Measurements from ENCODE around the gene ERCC3. TPM values are rescaled to one million over a fixed set of nuclear protein-coding genes. Genes with fewer than 3 reads are reported as not detected.

The ERCC3 gene
- total and polyA plus RNA-seq, 2 of the 13 experiments (the other 11 are each of a cell fraction or from before 2014, with no cell fraction given) = 49.7 to 64.6 TPM

DNA sequence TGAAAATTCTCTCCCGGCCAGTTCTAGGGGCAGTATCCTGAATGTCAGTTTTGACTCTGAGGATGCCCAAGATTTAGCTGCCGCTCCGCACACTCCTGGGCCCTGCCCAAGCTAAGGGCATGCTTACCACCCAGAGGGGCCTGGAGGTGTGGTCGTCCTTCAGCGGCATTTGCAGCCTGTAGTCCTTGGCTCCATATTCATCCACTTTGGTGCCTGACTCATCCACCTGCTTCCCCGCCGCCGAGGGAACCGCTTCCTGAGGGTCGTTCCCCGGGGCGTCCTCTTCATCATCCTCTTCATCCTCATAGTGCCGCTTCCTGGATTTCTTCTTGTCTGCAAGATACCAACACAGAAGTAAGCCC, 577 bp downstream of the ERCC3 start (continued):
- TF ChIP-seq, protein P1, sequence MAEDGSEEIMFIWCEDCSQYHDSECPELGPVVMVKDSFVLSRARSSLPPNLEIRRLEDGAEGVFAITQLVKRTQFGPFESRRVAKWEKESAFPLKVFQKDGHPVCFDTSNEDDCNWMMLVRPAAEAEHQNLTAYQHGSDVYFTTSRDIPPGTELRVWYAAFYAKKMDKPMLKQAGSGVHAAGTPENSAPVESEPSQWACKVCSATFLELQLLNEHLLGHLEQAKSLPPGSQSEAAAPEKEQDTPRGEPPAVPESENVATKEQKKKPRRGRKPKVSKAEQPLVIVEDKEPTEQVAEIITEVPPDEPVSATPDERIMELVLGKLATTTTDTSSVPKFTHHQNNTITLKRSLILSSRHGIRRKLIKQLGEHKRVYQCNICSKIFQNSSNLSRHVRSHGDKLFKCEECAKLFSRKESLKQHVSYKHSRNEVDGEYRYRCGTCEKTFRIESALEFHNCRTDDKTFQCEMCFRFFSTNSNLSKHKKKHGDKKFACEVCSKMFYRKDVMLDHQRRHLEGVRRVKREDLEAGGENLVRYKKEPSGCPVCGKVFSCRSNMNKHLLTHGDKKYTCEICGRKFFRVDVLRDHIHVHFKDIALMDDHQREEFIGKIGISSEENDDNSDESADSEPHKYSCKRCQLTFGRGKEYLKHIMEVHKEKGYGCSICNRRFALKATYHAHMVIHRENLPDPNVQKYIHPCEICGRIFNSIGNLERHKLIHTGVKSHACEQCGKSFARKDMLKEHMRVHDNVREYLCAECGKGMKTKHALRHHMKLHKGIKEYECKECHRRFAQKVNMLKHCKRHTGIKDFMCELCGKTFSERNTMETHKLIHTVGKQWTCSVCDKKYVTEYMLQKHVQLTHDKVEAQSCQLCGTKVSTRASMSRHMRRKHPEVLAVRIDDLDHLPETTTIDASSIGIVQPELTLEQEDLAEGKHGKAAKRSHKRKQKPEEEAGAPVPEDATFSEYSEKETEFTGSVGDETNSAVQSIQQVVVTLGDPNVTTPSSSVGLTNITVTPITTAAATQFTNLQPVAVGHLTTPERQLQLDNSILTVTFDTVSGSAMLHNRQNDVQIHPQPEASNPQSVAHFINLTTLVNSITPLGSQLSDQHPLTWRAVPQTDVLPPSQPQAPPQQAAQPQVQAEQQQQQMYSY (CRISPR knock-in tag; IDR thresholded peaks at IDR 0.05) = no peak
- TF ChIP-seq HHEX (CRISPR knock-in tag; IDR thresholded peaks at IDR 0.05) (no peak), ZNF260 (CRISPR knock-in tag; IDR thresholded peaks at IDR 0.05; ENCODE audit: borderline replicate concordance, low read depth) (0 out of 2 replicates have a peak, but pooled peaks have one; percentile 30), ISL2 (CRISPR knock-in tag; IDR thresholded peaks at IDR 0.05) (no peak), STAT5B (CRISPR knock-in tag; IDR thresholded peaks at IDR 0.05) (no peak)

GRCh38 chr2:127288274-127288673, 5.7 kb downstream of the ERCC3 start:
- WGBS (ENCODE audit: low lambda C conversion rate) = 98% methylated on average over 3 of the region's 3 CpGs
- Histone ChIP-seq H3K27ac (ENCODE audit: extremely low read length, insufficient read depth, low read length) (no peak overlapping the region), H2AFZ (ENCODE audit: low read length) (no peak overlapping the region), H3K36me3 (replicated peaks in 1 of 2; ENCODE audit: control insufficient read depth in 1 of 2, insufficient read depth in 2 of 2, low read length in 2 of 2) (peaks cover 56 to 89% of the 10 kb centered on the region in 2 experiments), H3K4me3 (replicated peaks in 1 of 3; ENCODE audit: insufficient read depth in 1 of 3, low read depth in 2 of 3, low read length in 3 of 3) (no peak overlapping the region), H3K9me3 (ENCODE audit: low read length) (no peaks in the 10 kb centered on the region), H3K4me1 (ENCODE audit: insufficient read depth, low read length) (peaks cover 13% of the 10 kb centered on the region), H4K20me1 (ENCODE audit: insufficient read depth, low read length) (no peaks in the 10 kb centered on the region), H3K27me3 (ENCODE audit: control insufficient read depth in 1 of 2, insufficient read depth in 2 of 2, low read length in 2 of 2) (no peaks in the 10 kb centered on the region; a peak in 1 of 5 replicates), H3K79me2 (ENCODE audit: insufficient read depth, low read length) (peaks cover 18% of the 10 kb centered on the region), H3K9ac (ENCODE audit: insufficient read depth, low read depth, low read length) (no peak overlapping the region), H3K4me2 (ENCODE audit: low read depth, low read length) (no peak overlapping the region)
- ChIA-PET CTCF (ENCODE audit: low intra/inter-chr PET ratio, low total read pairs) (no interaction called here), POLR2A (interaction anchor here (1.3 kb wide), 1 partner anchor 165 kb away, joined by 3 read pairs; no protein-coding TSS in a partner anchor)
- DNase-seq (ENCODE audit: low spot score) (no peak), ATAC-seq (no peak), FAIRE-seq (no peak)
- BruUV-seq (replicated peaks) = no TSS peak
- in situ Hi-C loops (cut with HindIII; ENCODE audit: extremely low pct_ligation_motif_present, low pct_unique_long_range_greater_than_20kb) = no loop called here
- intact Hi-C loops (cut with micrococcal nuclease; ENCODE audit: unreplicated experiment) = no loop called here
- no peak for TF ChIP-seq ISL2 (CRISPR knock-in tag; IDR thresholded peaks at IDR 0.05)
- TF ChIP-seq RARA (CRISPR knock-in tag; IDR thresholded peaks at IDR 0.05) = no peak
- no peak for TF ChIP-seq RCOR2 (CRISPR knock-in tag; IDR thresholded peaks at IDR 0.05)
- peak; percentile 68 for TF ChIP-seq NFE2L2 (IDR thresholded peaks at IDR 0.05; ENCODE audit: low read length)
- no peak for TF ChIP-seq HMG20B (CRISPR knock-in tag; conservative IDR thresholded peaks at IDR 0.05)
- 0 out of 4 replicates have a peak, but pooled peaks have one; percentile 21 to 25 for TF ChIP-seq MAFK (conservative IDR thresholded peaks at IDR 0.05 in 1 of 2, IDR thresholded peaks at IDR 0.05 in 1 of 2; ENCODE audit: low read length in 2 of 2)
